ENCODE measurements around the gene LHFPL5. TPM values are rescaled to one million over a fixed set of nuclear protein-coding genes. Genes with fewer than 3 reads are reported as not detected.

Gene LHFPL5
- total RNA-seq, 1 experiment from 2014 or later, result not detected

- intact Hi-C loops (cut with micrococcal nuclease; ENCODE audit: unreplicated experiment), result no loop called here
- TF ChIP-seq, protein P1, sequence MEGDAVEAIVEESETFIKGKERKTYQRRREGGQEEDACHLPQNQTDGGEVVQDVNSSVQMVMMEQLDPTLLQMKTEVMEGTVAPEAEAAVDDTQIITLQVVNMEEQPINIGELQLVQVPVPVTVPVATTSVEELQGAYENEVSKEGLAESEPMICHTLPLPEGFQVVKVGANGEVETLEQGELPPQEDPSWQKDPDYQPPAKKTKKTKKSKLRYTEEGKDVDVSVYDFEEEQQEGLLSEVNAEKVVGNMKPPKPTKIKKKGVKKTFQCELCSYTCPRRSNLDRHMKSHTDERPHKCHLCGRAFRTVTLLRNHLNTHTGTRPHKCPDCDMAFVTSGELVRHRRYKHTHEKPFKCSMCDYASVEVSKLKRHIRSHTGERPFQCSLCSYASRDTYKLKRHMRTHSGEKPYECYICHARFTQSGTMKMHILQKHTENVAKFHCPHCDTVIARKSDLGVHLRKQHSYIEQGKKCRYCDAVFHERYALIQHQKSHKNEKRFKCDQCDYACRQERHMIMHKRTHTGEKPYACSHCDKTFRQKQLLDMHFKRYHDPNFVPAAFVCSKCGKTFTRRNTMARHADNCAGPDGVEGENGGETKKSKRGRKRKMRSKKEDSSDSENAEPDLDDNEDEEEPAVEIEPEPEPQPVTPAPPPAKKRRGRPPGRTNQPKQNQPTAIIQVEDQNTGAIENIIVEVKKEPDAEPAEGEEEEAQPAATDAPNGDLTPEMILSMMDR (IDR thresholded peaks at IDR 0.05; ENCODE audit: insufficient read depth in 1 of 2, low read depth in 1 of 2, low read length in 1 of 2, severe bottlenecking in 1 of 2, unreplicated experiment in 1 of 2), result no peak
- Histone ChIP-seq H3K4me3 (ENCODE audit: low read depth, low read length) (no peak overlapping the region), H3K9me3 (no peaks in the 10 kb centered on the region), H3K4me1 (peaks cover 18% of the 10 kb centered on the region), H3K27me3 (replicated peaks; ENCODE audit: control insufficient read depth, insufficient read depth, low read length) (no peaks in the 10 kb centered on the region), H3K36me3 (ENCODE audit: control insufficient read depth, insufficient read depth, low read length) (no peaks in the 10 kb centered on the region)
- Mint-ChIP-seq H3K4me3 (ENCODE audit: unreplicated experiment) (no peak overlapping the region), H3K27ac (ENCODE audit: unreplicated experiment) (no peak overlapping the region), H3K36me3 (ENCODE audit: insufficient read depth, unreplicated experiment) (no peaks in the 10 kb centered on the region), H3K4me1 (ENCODE audit: low read depth, unreplicated experiment) (peaks cover 12% of the 10 kb centered on the region), H3K27me3 (ENCODE audit: insufficient read depth, unreplicated experiment) (peaks cover 11% of the 10 kb centered on the region), H3K9me3 (ENCODE audit: unreplicated experiment) (no peaks in the 10 kb centered on the region)
- BruUV-seq (replicated peaks), result no TSS peak
- ChIA-PET POLR2A (no interaction called here), CTCF (no interaction called here)
- DNase-seq, result no peak
Measured at GRCh38 chr6:35788423-35788982, 16.6 kb upstream of the LHFPL5 start.

DNA sequence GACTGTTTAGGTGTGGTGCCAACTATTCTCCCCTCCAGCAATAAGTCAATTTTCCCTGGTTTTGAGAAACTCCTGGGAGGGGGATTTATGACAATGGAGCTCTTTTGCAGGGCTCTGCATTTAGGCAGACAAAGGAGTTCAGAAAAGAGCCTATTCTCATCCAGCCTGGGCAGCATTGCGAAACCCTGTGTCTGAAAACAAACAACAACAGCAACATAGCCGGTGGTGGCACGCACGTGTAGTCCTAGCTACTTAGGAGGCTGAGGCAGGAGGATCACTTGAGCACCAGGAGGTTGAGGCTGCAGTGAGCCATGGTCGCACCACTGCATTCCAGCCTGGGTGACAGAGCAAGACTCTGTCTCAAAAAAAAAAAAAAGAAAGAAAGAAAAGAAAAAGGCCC is 14.5 kb upstream of the LHFPL5 start:
- Histone ChIP-seq H3K27me3 (replicated peaks; ENCODE audit: control insufficient read depth, insufficient read depth, low read length) (no peaks in the 10 kb centered on the region), H3K4me3 (ENCODE audit: low read depth, low read length) (no peak overlapping the region), H3K36me3 (ENCODE audit: control insufficient read depth, insufficient read depth, low read length) (no peaks in the 10 kb centered on the region), H3K4me1 (peaks cover 11% of the 10 kb centered on the region), H3K9me3 (no peaks in the 10 kb centered on the region)
- no peak overlapping the region for H3K4me3 Mint-ChIP-seq (ENCODE audit: unreplicated experiment)
- H3K9me3 Mint-ChIP-seq (ENCODE audit: unreplicated experiment), result no peaks in the 10 kb centered on the region
- DNase-seq, result no peak
- CTCF ChIA-PET, result no interaction called here
- intact Hi-C loops (cut with micrococcal nuclease; ENCODE audit: unreplicated experiment), result no loop called here
- TF ChIP-seq, protein P1 (IDR thresholded peaks at IDR 0.05; ENCODE audit: insufficient read depth in 1 of 2, low read depth in 1 of 2, low read length in 1 of 2, severe bottlenecking in 1 of 2, unreplicated experiment in 1 of 2), result no peak
- no TSS peak for BruUV-seq (replicated peaks)
- H3K27ac Mint-ChIP-seq (ENCODE audit: unreplicated experiment), result no peak overlapping the region
- no peaks in the 10 kb centered on the region for H3K36me3 Mint-ChIP-seq (ENCODE audit: insufficient read depth, unreplicated experiment)
- H3K4me1 Mint-ChIP-seq (ENCODE audit: low read depth, unreplicated experiment), result no peaks in the 10 kb centered on the region
- H3K27me3 Mint-ChIP-seq (ENCODE audit: insufficient read depth, unreplicated experiment), result peaks cover 11% of the 10 kb centered on the region
- POLR2A ChIA-PET, result no interaction called here

DNA sequence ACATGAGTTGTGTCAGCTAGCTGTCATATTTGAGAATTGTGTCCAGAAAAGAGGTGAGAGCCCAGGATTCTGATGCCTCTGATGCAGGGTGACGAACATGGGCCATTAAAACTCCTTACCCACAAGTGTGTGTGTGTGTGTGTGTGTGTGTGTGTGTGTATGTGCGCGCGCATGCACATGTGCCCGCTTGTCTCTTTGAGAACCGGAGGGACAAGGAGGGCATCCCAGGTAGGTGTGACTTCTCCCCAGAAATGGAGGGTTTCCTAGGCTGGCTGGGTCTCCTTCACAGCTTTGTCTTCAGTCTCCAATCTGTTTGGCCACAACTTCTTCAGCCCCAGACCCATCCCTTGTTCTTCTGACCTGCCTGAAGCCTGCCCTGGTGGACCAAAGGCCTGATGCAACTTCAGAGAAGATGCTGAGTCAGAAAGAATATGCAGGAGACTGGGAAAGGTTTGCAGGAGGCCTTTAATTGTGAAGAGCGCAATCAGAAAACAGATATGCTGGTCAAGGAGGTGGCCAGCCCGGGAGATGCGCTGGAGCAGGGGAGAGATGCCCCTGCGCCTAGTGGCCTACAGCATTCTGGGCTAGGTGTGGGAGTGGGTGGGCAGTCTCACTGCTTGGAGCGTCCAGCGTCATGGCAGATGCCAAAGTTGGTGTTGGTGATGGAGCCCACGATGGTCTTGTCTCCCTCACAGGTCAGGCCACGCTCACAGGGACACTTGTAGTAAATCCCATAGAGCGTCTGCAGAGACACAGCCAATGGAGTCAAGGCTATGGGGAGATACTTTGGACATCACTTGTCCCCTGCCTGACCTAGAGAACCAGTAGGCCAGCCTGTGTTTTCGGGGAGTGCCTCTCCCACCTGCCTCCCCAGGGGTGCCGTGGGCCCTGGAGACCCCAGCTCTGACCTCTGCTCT is 10.4 kb upstream of the LHFPL5 start:
- intact Hi-C loops (cut with micrococcal nuclease; ENCODE audit: unreplicated experiment), result no loop called here
- Mint-ChIP-seq H3K9me3 (ENCODE audit: unreplicated experiment) (no peaks in the 10 kb centered on the region), H3K27ac (ENCODE audit: unreplicated experiment) (no peak overlapping the region), H3K4me1 (ENCODE audit: low read depth, unreplicated experiment) (no peaks in the 10 kb centered on the region), H3K27me3 (ENCODE audit: insufficient read depth, unreplicated experiment) (peaks cover 7% of the 10 kb centered on the region), H3K36me3 (ENCODE audit: insufficient read depth, unreplicated experiment) (no peaks in the 10 kb centered on the region), H3K4me3 (ENCODE audit: unreplicated experiment) (no peak overlapping the region)
- ChIA-PET CTCF (no interaction called here), POLR2A (interaction anchor here (0.6 kb wide), 1 partner anchor 566 kb away, joined by 4 read pairs; no protein-coding TSS in a partner anchor)
- H3K9me3 ChIP-seq, result no peaks in the 10 kb centered on the region
- H3K36me3 ChIP-seq (ENCODE audit: control insufficient read depth, insufficient read depth, low read length), result no peaks in the 10 kb centered on the region
- BruUV-seq (replicated peaks), result no TSS peak
- no peak overlapping the region for H3K4me3 ChIP-seq (ENCODE audit: low read depth, low read length)
- peaks cover 10% of the 10 kb centered on the region; the same call in 1 of the 2 replicates for H3K4me1 ChIP-seq
- H3K27me3 ChIP-seq (replicated peaks; ENCODE audit: control insufficient read depth, insufficient read depth, low read length), result no peaks in the 10 kb centered on the region
- DNase-seq, result no peak
- TF ChIP-seq, protein P1 (IDR thresholded peaks at IDR 0.05; ENCODE audit: insufficient read depth in 1 of 2, low read depth in 1 of 2, low read length in 1 of 2, severe bottlenecking in 1 of 2, unreplicated experiment in 1 of 2), result no peak

All from Caco-2 (cell line).